Transverse colon (tissue), 4 donors: ENCODE data around the gene HTRA3.

ENCODE experiments used
- CTCF ChIP-seq, 5 experiments: fragments of 200-600 bp in 3 of 5; fragments of 450-650 bp in 2 of 5; sonication (generic) in 3 of 5; IDR thresholded peaks; 1 replicate in 2 of 5; 2 replicates in 3 of 5; pipeline ENCODE4 v1.5.1; 2016 to 2017; ENCODE audit warnings: antibody characterized with exemption in 5 of 5, inconsistent platforms in 3 of 5, mild to moderate bottlenecking in 2 of 5, moderate library complexity in 1 of 5
- EP300 ChIP-seq: sonication (generic); formaldehyde crosslinking; IDR thresholded peaks from one replicate; pipeline ENCODE4 v1.6.1; 2017; ENCODE audit warnings: antibody characterized with exemption, low read depth
- POLR2AphosphoS5 ChIP-seq, 3 donors: sonication (generic); formaldehyde crosslinking; IDR thresholded peaks; one replicate each; pipeline ENCODE4 v1.6.1; 2016; ENCODE audit warnings: antibody characterized with exemption in 3 of 3

- no peak for TF ChIP-seq CTCF (IDR thresholded peaks at IDR 0.05)
- no peak for TF ChIP-seq POLR2AphosphoS5 (IDR thresholded peaks at IDR 0.05)
- TF ChIP-seq EP300 = no peak
These were observed 5.4 kb upstream of the HTRA3 start for GRCh38 chr4:8264106-8264505.
